NCI-H82 (cell line): ENCODE measurements around the gene FSTL4.
A peak's percentile ranks its signal among the peaks of the same experiment; 100 is the strongest.

Source experiments
- DNase-seq: peaks from one replicate; lab custom pipeline; 2025; lab: John Stamatoyannopoulos, UW

The FSTL4 gene

GRCh38 chr5:133265257-133265656 lies 347.1 kb downstream of the FSTL4 start:
- DNase-seq, result no peak

GRCh38 chr5:133262690-133263089 lies 349.7 kb downstream of the FSTL4 start:
- DNase-seq, result no peak

- no peak for DNase-seq
Observed at GRCh38 chr5:133261993-133262392, 350.3 kb downstream of the FSTL4 start.

GRCh38 chr5:133260715-133261114 lies 351.6 kb downstream of the FSTL4 start:
- no peak for DNase-seq

- DNase-seq, result no peak
Observed at GRCh38 chr5:133259199-133259997, 352.9 kb downstream of the FSTL4 start.

- no peak for DNase-seq
Observed at GRCh38 chr5:133257977-133258376, 354.4 kb downstream of the FSTL4 start.

- DNase-seq, result no peak
Observed at GRCh38 chr5:133256276-133256675, 356.1 kb downstream of the FSTL4 start.

- peak; percentile 2 for DNase-seq
Observed at GRCh38 chr5:133254803-133255202, 357.5 kb downstream of the FSTL4 start.

GRCh38 chr5:133253671-133254070 lies 358.7 kb downstream of the FSTL4 start:
- DNase-seq, result no peak

- no peak for DNase-seq
Observed at GRCh38 chr5:133253070-133253469, 359.3 kb downstream of the FSTL4 start.

- DNase-seq, result no peak
Observed at GRCh38 chr5:133252133-133252480, 360.2 kb downstream of the FSTL4 start.

- DNase-seq, result no peak
Observed at GRCh38 chr5:133251296-133252132, 360.8 kb downstream of the FSTL4 start.

GRCh38 chr5:133250527-133250926 lies 361.8 kb downstream of the FSTL4 start:
- DNase-seq, result no peak

GRCh38 chr5:133249593-133249992 lies 362.7 kb downstream of the FSTL4 start:
- no peak for DNase-seq

- peak; percentile 44 for DNase-seq
Observed at GRCh38 chr5:133247881-133248624, 364.3 kb downstream of the FSTL4 start.

- no peak for DNase-seq
Observed at GRCh38 chr5:133247151-133247709, 365.1 kb downstream of the FSTL4 start.

- DNase-seq, result no peak
Observed at GRCh38 chr5:133246376-133247150, 365.8 kb downstream of the FSTL4 start.

GRCh38 chr5:133246053-133246370 lies 366.3 kb downstream of the FSTL4 start:
- no peak for DNase-seq

- no peak for DNase-seq
Observed at GRCh38 chr5:133245191-133246052, 366.9 kb downstream of the FSTL4 start.

GRCh38 chr5:133244242-133244641 lies 368.1 kb downstream of the FSTL4 start:
- no peak for DNase-seq

- DNase-seq, result no peak
Observed at GRCh38 chr5:133243196-133243595, 369.1 kb downstream of the FSTL4 start.
